SK-N-SH treated with all-trans-retinoic acid at 6 μM for 48 hours (cell line): Measurements from ENCODE around the gene CD47.

Source experiments
- BACH2 ChIP-seq: fragments of 250-450 bp; sonication (Bioruptor Pico); IDR thresholded peaks from 2 replicates; pipeline ENCODE4 v1.9.0; 2021; ENCODE audit warnings: mild to moderate bottlenecking, borderline replicate concordance
- CREB5 ChIP-seq: fragments of 250-450 bp; sonication (Bioruptor Pico); IDR thresholded peaks from 2 replicates; pipeline ENCODE4 v1.5.1; 2020; ENCODE audit warnings: low read depth, mild to moderate bottlenecking, moderate library complexity
- ESRRG ChIP-seq: fragments of 250-450 bp; sonication (Bioruptor Pico); IDR thresholded peaks from 2 replicates; pipeline ENCODE4 v1.6.1; 2021; ENCODE audit warnings: mild to moderate bottlenecking
- GLIS3 ChIP-seq: fragments of 250-450 bp; sonication (Bioruptor Pico); IDR thresholded peaks from 2 replicates; pipeline ENCODE4 v1.5.0; 2020; ENCODE audit warnings: mild to moderate bottlenecking, moderate library complexity
- OSR1 ChIP-seq: fragments of 250-450 bp; sonication (Bioruptor Pico); IDR thresholded peaks from 2 replicates; pipeline ENCODE4 v1.8.0; 2022; ENCODE audit warnings: moderate library complexity, mild to moderate bottlenecking, inconsistent platforms
- PATZ1 ChIP-seq: fragments of 250-450 bp; sonication (Bioruptor Pico); IDR thresholded peaks from 2 replicates; pipeline ENCODE4 v1.8.0; 2020; ENCODE audit warnings: mild to moderate bottlenecking, moderate library complexity, borderline replicate concordance
- RARB ChIP-seq: fragments of 250-450 bp; sonication (Bioruptor Pico); IDR thresholded peaks from 2 replicates; pipeline ENCODE4 v1.8.0; 2021; ENCODE audit warnings: mild to moderate bottlenecking, moderate library complexity
- TCF4 ChIP-seq: fragments of 250-450 bp; sonication (Bioruptor Pico); IDR thresholded peaks from 2 replicates; pipeline ENCODE4 v1.8.0; 2021; ENCODE audit warnings: mild to moderate bottlenecking, moderate library complexity, borderline replicate concordance
- ZC3H10 ChIP-seq: fragments of 250-450 bp; sonication (Bioruptor Pico); IDR thresholded peaks from 2 replicates; pipeline ENCODE4 v1.5.1; 2021; ENCODE audit warnings: mild to moderate bottlenecking, moderate library complexity
- ZNF70 ChIP-seq: fragments of 450-650 bp; formaldehyde crosslinking; IDR thresholded peaks from 2 replicates; pipeline ENCODE4 v1.5.0; 2020; ENCODE audit warnings: mild to moderate bottlenecking, moderate library complexity

GRCh38 chr3:108099244-108099643 is 8.4 kb upstream of the CD47 start:
- TF ChIP-seq GLIS3 (no peak), PATZ1 (CRISPR knock-in tag) (no peak), OSR1 (CRISPR knock-in tag) (no peak), RARB (CRISPR knock-in tag) (no peak), ZC3H10 (no peak), ZNF70 (CRISPR knock-in tag) (no peak), TCF4 (no peak), ESRRG (no peak), BACH2 (CRISPR knock-in tag) (no peak), CREB5 (no peak)
